Endothelial cell of umbilical vein (primary cell): ENCODE results near the gene PTPRT. TPM values are rescaled to one million over a fixed set of nuclear protein-coding genes. Genes with fewer than 3 reads are reported as not detected.

Experiments used
- BruUV-seq: library from RNA; stranded (reverse); fragments of 400-500 nt; replicated peaks from 2 replicates; lab custom pipeline; 2021; lab: Mats Ljungman, UMichigan
- CTCF ChIA-PET: fragments of 300-600, 350-600 bp; sonication (Branson Sonifier 250); formaldehyde crosslinking; loops from one replicate; lab custom pipeline; 2021; ENCODE audit warnings: antibody characterized with exemption, inconsistent platforms; lab: Charles Lee
- POLR2A ChIA-PET: fragments of 300-600, 350-600 bp; sonication (Branson Sonifier 250); formaldehyde crosslinking; loops from one replicate; lab custom pipeline; 2021; ENCODE audit warnings: antibody characterized with exemption, inconsistent platforms; lab: Charles Lee
- DNase-seq: peaks from one replicate; pipeline ENCODE4 v3.0.0-alpha.2; 2011; ENCODE audit warnings: low read depth, low spot score
- FAIRE-seq: peaks from 2 replicates; lab custom pipeline; 2011; peaks lifted over from hg19 to GRCh38; lab: Jason Lieb, UNC
- H2AFZ ChIP-seq: 2 replicates; pipeline ENCODE4 v1.6.0; 2012; ENCODE audit warnings: low read depth, low read length, control low read depth, inconsistent platforms
- H3K27ac ChIP-seq: 2 replicates; pipeline ENCODE4 v1.5.1; 2011; ENCODE audit warnings: low read depth, mild to moderate bottlenecking, control low read depth, low read length, moderate library complexity; ENCODE audit not compliant: insufficient read depth
- H3K27me3 ChIP-seq, 2 experiments: 2 replicates each; pipeline versions ENCODE4 v1.6.0 to v1.6.1; 2011; ENCODE audit warnings: low read length in 2 of 2, mixed read lengths in 1 of 2; ENCODE audit not compliant: control insufficient read depth in 2 of 2, insufficient read depth in 2 of 2
- H3K36me3 ChIP-seq, 2 experiments: 2 replicates in 1 of 2; 3 replicates in 1 of 2; pipeline ENCODE4 v1.5.1; 2011; ENCODE audit warnings: low read length in 2 of 2, mild to moderate bottlenecking in 1 of 2, moderate library complexity in 1 of 2; ENCODE audit not compliant: control insufficient read depth in 2 of 2, insufficient read depth in 2 of 2; ENCODE audit errors: extremely low read depth in 1 of 2
- H3K4me1 ChIP-seq: 3 replicates; pipeline ENCODE4 v1.5.1; 2011; ENCODE audit warnings: mild to moderate bottlenecking, low read length; ENCODE audit not compliant: control insufficient read depth, insufficient read depth; ENCODE audit errors: extremely low read depth
- H3K4me2 ChIP-seq: 2 replicates; pipeline ENCODE4 v1.6.1; 2011; ENCODE audit warnings: low read length, control low read depth, mixed read lengths; ENCODE audit not compliant: insufficient read depth
- H3K4me3 ChIP-seq, 3 experiments: fragments of 200-600 bp in 1 of 3; sonication (generic), shearing (Covaris generic) in 1 of 3; replicated peaks in 1 of 3; 2 replicates each; pipeline ENCODE4 v1.5.1; 2011 to 2016; ENCODE audit warnings: control low read depth in 3 of 3, low read length in 3 of 3, mild to moderate bottlenecking in 2 of 3, inconsistent platforms in 1 of 3, low read depth in 1 of 3, moderate library complexity in 1 of 3; ENCODE audit not compliant: insufficient read depth in 1 of 3
- H3K79me2 ChIP-seq: 2 replicates; pipeline ENCODE4 v1.6.0; 2012; ENCODE audit warnings: low read length, inconsistent platforms; ENCODE audit not compliant: control insufficient read depth, insufficient read depth
- H3K9ac ChIP-seq: replicated peaks from 2 replicates; pipeline ENCODE3; 2011; ENCODE audit warnings: low read length, control low read depth; ENCODE audit not compliant: insufficient read depth; ENCODE audit errors: extremely low read depth
- H3K9me1 ChIP-seq: replicated peaks from 3 replicates; pipeline ENCODE4 v1.6.0; 2011; ENCODE audit warnings: mild to moderate bottlenecking, low read length; ENCODE audit not compliant: control insufficient read depth, insufficient read depth; ENCODE audit errors: extremely low read depth
- H3K9me3 ChIP-seq: replicated peaks from 2 replicates; pipeline ENCODE4 v1.5.1; 2012; ENCODE audit warnings: low read length, inconsistent platforms; ENCODE audit not compliant: control insufficient read depth, insufficient read depth
- H4K20me1 ChIP-seq: replicated peaks from 2 replicates; pipeline ENCODE3; 2011; ENCODE audit warnings: mild to moderate bottlenecking, low read length; ENCODE audit not compliant: control insufficient read depth, insufficient read depth; ENCODE audit errors: extremely low read depth
- GATA2 ChIP-seq: IDR thresholded peaks from 2 replicates; pipeline ENCODE4 v1.7.0; 2011; ENCODE audit warnings: low read depth, mild to moderate bottlenecking, moderate library complexity, mixed read lengths, low read length; ENCODE audit not compliant: insufficient read length, insufficient read depth
- MYC ChIP-seq: IDR thresholded peaks from one replicate; pipeline ENCODE4 v1.6.1; 2011; ENCODE audit warnings: mild to moderate bottlenecking, low read depth, low read length
- POLR2AphosphoS5 ChIP-seq: IDR thresholded peaks from 2 replicates; pipeline ENCODE4 v1.6.1; 2012; ENCODE audit warnings: low read depth, mild to moderate bottlenecking, control low read depth, low read length, moderate library complexity; ENCODE audit not compliant: insufficient read depth
- dilution Hi-C: fragments of 300-500 bp; cut with MboI; formaldehyde crosslinking; loops from one replicate; pipeline ENCODE4 v1.15.0; 2019; ENCODE audit warnings: low sequenced_read_pairs; ENCODE audit not compliant: extremely low pct_ligation_motif_present
- intact Hi-C: fragments of 100-400 bp; cut with micrococcal nuclease; formaldehyde crosslinking; loops from one replicate; pipeline ENCODE4 v1.10.0; 2022
- polyA plus RNA-seq, 4 experiments: library from polyadenylated mRNA; depleted of rRNA in 3 of 4; stranded (reverse) in 3 of 4; unstranded in 1 of 4; fragments of >200 nt; gene quantifications; 2 replicates each; pipeline versions ENCODE4 v1.2.1 to v1.2.3, GENCODE V29; 2011 to 2012; ENCODE audit warnings: missing spikeins in 1 of 4
- total RNA-seq: library from RNA; stranded (reverse); gene quantifications from 2 replicates; pipeline ENCODE4 v1.2.3, GENCODE V29; 2021

Gene PTPRT
- total and polyA plus RNA-seq, 2 donors (not counting 3 experiments of a cell fraction or from before 2014, with no cell fraction given), result not detected

DNA sequence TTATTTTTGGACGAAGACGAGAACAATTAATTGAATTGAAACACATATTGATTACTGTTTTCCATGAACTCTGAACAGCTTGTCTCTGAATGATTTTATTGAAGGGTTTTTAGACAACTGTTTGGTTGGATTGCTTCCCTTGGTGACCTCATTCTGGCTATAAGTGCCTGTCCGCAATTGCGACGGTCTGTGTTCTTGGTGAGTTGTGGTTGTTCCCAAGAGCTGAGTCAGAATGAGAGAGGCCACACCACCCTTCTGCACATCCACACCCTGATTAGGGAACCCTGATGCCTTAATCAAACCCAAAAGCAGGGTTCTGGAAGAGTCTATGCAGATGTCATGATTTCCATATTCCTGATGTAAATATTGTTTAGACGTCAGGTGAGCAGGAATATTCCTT lies 747.0 kb downstream of the PTPRT start:
- H3K4me2 ChIP-seq, result no peak overlapping the region
- ChIA-PET POLR2A (no interaction called here), CTCF (no interaction called here)
- no peak overlapping the region for H3K9ac ChIP-seq
- no peak overlapping the region for H3K4me3 ChIP-seq
- H3K27ac ChIP-seq, result no peak overlapping the region
- H3K9me3 ChIP-seq, result peaks cover 2% of the 10 kb centered on the region
- no peaks in the 10 kb centered on the region for H3K79me2 ChIP-seq
- no peaks in the 10 kb centered on the region for H3K36me3 ChIP-seq
- H4K20me1 ChIP-seq, result no peaks in the 10 kb centered on the region
- no TSS peak for BruUV-seq
- H2AFZ ChIP-seq, result no peak overlapping the region
- H3K9me1 ChIP-seq, result no peaks in the 10 kb centered on the region
- intact Hi-C loops (no loop called here), dilution Hi-C loops (no loop called here)
- no peak for TF ChIP-seq MYC
- H3K4me1 ChIP-seq, result no peaks in the 10 kb centered on the region
- DNase-seq (no peak), FAIRE-seq (no peak)
- no peaks in the 10 kb centered on the region for H3K27me3 ChIP-seq

DNA sequence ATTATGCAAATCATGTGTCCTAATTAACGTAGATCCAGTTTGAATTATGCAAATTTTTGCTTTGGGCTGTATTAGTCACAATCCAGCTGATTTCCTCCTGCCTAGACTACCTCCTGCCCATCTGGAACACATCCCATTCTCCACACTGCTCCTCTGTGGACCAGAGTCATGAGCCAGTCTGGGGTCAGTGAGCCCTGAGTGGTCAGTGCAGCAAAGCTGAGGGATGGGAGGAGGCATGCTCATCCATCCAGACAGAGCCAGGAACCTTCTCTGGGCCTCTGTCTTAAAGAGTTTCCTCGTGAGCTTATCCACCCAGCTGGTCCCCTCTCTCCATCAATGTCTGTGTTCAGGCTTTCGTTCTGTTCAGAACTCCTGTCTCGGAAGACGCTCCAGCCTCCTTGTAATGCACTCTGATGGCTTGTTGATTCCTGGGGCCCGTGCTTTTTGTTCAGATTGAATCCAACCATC lies 747.8 kb downstream of the PTPRT start:
- H3K27ac ChIP-seq, result no peak overlapping the region
- no peak for FAIRE-seq
- no peaks in the 10 kb centered on the region for H3K36me3 ChIP-seq
- H4K20me1 ChIP-seq, result no peaks in the 10 kb centered on the region
- peaks cover 2% of the 10 kb centered on the region for H3K9me3 ChIP-seq
- no peaks in the 10 kb centered on the region for H3K27me3 ChIP-seq
- intact Hi-C loops, result no loop called here
- no peak overlapping the region for H2AFZ ChIP-seq
- dilution Hi-C loops, result no loop called here
- H3K9ac ChIP-seq, result no peak overlapping the region
- BruUV-seq, result no TSS peak
- ChIA-PET CTCF (no interaction called here), POLR2A (no interaction called here)
- H3K79me2 ChIP-seq, result no peaks in the 10 kb centered on the region
- H3K4me3 ChIP-seq, result no peak overlapping the region
- no peak overlapping the region for H3K4me2 ChIP-seq
- no peaks in the 10 kb centered on the region for H3K4me1 ChIP-seq
- TF ChIP-seq GATA2, result no peak
- no peak for TF ChIP-seq POLR2AphosphoS5
- no peak for DNase-seq
- H3K9me1 ChIP-seq, result no peaks in the 10 kb centered on the region
